SK-N-SH (cell line): ENCODE measurements around the gene CAMKMT. TPM values are rescaled to one million over a fixed set of nuclear protein-coding genes. Genes with fewer than 3 reads are reported as not detected.

Experiments
- CTCF ChIA-PET: fragments of 300-600, 350-600 bp; formaldehyde crosslinking; extraction: SDS; loops from one replicate; lab custom pipeline; 2021; lab: Yijun Ruan, JAX
- POLR2A ChIA-PET: fragments of 350-600 bp; sonication (Branson Sonifier 250); formaldehyde crosslinking; extraction: SDS; loops from one replicate; lab custom pipeline; 2020; ENCODE audit warnings: antibody characterized with exemption, inconsistent platforms; lab: Yijun Ruan, JAX
- DNase-seq: peaks from one replicate; pipeline ENCODE4 v3.0.0; 2012
- H2AFZ ChIP-seq: fragments of 200-600 bp; sonication (generic); 2 replicates; pipeline ENCODE4 v1.8.1; 2016; ENCODE audit warnings: antibody characterized with exemption, mild to moderate bottlenecking, low read depth
- H3F3A ChIP-seq: fragments of 200-600 bp; sonication (generic); replicated peaks from 2 replicates; pipeline ENCODE3; 2016; ENCODE audit warnings: antibody characterized with exemption, mild to moderate bottlenecking; ENCODE audit not compliant: insufficient read depth
- H3K27ac ChIP-seq, 2 experiments: fragments of 200-500 bp in 1 of 2; fragments of 200-600 bp in 1 of 2; sonication (Bioruptor generic) in 1 of 2; sonication (generic), shearing (Covaris generic) in 1 of 2; 2 replicates each; pipeline versions ENCODE4 v1.5.1 to v1.6.1; 2014 to 2016; ENCODE audit warnings: low read depth in 2 of 2, inconsistent platforms in 1 of 2, low read length in 1 of 2, mild to moderate bottlenecking in 1 of 2, mixed read lengths in 1 of 2
- H3K27me3 ChIP-seq: fragments of 200-600 bp; sonication (generic), shearing (Covaris generic); 2 replicates; pipeline ENCODE4 v1.6.1; 2016; ENCODE audit warnings: mixed run types; ENCODE audit not compliant: insufficient read depth
- H3K36me3 ChIP-seq, 2 experiments: fragments of 200-500 bp in 1 of 2; fragments of 200-600 bp in 1 of 2; sonication (Bioruptor generic) in 1 of 2; sonication (generic) in 1 of 2; replicated peaks in 1 of 2; 2 replicates each; pipeline versions ENCODE3 to v1.5.1; 2014 to 2016; ENCODE audit warnings: low read length in 1 of 2, mild to moderate bottlenecking in 1 of 2; ENCODE audit not compliant: insufficient read depth in 2 of 2, control insufficient read depth in 1 of 2
- H3K4me1 ChIP-seq, 2 experiments: fragments of 200-500 bp in 1 of 2; fragments of 200-600 bp in 1 of 2; sonication (Bioruptor generic) in 1 of 2; sonication (generic), shearing (Covaris generic) in 1 of 2; 2 replicates each; pipeline versions ENCODE4 v1.5.1 to v1.6.1; 2014 to 2016; ENCODE audit warnings: low read depth in 1 of 2, low read length in 1 of 2, mixed run types in 1 of 2; ENCODE audit not compliant: insufficient read depth in 2 of 2, control insufficient read depth in 1 of 2
- H3K4me2 ChIP-seq: fragments of 200-600 bp; sonication (generic), shearing (Covaris generic); 2 replicates; pipeline ENCODE4 v1.6.1; 2017; ENCODE audit warnings: mixed run types
- H3K4me3 ChIP-seq, 2 experiments: fragments of 200-500 bp in 1 of 2; fragments of 200-600 bp in 1 of 2; sonication (Bioruptor generic) in 1 of 2; sonication (generic), shearing (Covaris generic) in 1 of 2; 2 replicates each; pipeline versions ENCODE4 v1.5.1 to v1.8.1; 2014 to 2016; ENCODE audit warnings: low read depth in 2 of 2, inconsistent platforms in 1 of 2, low read length in 1 of 2, mild to moderate bottlenecking in 1 of 2, mixed read lengths in 1 of 2, moderate library complexity in 1 of 2
- H3K79me2 ChIP-seq: fragments of 200-600 bp; sonication (generic); 2 replicates; pipeline ENCODE4 v1.8.1; 2017; ENCODE audit warnings: mild to moderate bottlenecking; ENCODE audit not compliant: insufficient read depth
- H3K9ac ChIP-seq: fragments of 200-600 bp; sonication (generic); 2 replicates; pipeline ENCODE4 v1.6.1; 2017; ENCODE audit warnings: mixed run types
- H3K9me2 ChIP-seq: fragments of 200-600 bp; sonication (generic); 2 replicates; pipeline ENCODE4 v1.6.1; 2017; ENCODE audit warnings: mixed run types
- H3K9me3 ChIP-seq: fragments of 200-600 bp; sonication (generic); 2 replicates; pipeline ENCODE4 v1.6.1; 2017; ENCODE audit warnings: mixed run types, mild to moderate bottlenecking, moderate library complexity
- H4K20me1 ChIP-seq: fragments of 200-600 bp; sonication (generic); 2 replicates; pipeline ENCODE4 v1.6.1; 2017; ENCODE audit warnings: mild to moderate bottlenecking, mixed run types; ENCODE audit not compliant: insufficient read depth
- ELF1 ChIP-seq: IDR thresholded peaks from 2 replicates; pipeline ENCODE4 v1.4.0; 2012
- FOXM1 ChIP-seq: IDR thresholded peaks from 2 replicates; pipeline ENCODE4 v1.4.0; 2012; ENCODE audit warnings: low read depth, mild to moderate bottlenecking
- GATA2 ChIP-seq: sonication (generic); formaldehyde crosslinking; IDR thresholded peaks from 2 replicates; pipeline ENCODE4 v1.5.0; 2020; ENCODE audit warnings: mild to moderate bottlenecking, missing genetic modification reagents
- MEF2A ChIP-seq: IDR thresholded peaks from 2 replicates; pipeline ENCODE4 v1.4.0; 2012; ENCODE audit warnings: low read depth, borderline replicate concordance
- MXI1 ChIP-seq: IDR thresholded peaks from 2 replicates; pipeline ENCODE4 v1.6.1; 2012; ENCODE audit warnings: mild to moderate bottlenecking, low read depth, low read length, improper control_type of control experiment
- RCOR1 ChIP-seq: fragments of 150-350 bp; IDR thresholded peaks from 2 replicates; pipeline ENCODE4 v1.6.1; 2017; ENCODE audit warnings: antibody characterized with exemption, low read length
- SIN3A ChIP-seq: IDR thresholded peaks from 2 replicates; pipeline ENCODE4 v1.6.1; 2012; ENCODE audit warnings: low read depth, mild to moderate bottlenecking, low read length, moderate library complexity, borderline replicate concordance
- TCF12 ChIP-seq: IDR thresholded peaks from 2 replicates; pipeline ENCODE4 v1.4.0; 2012
- WGBS: methylation state at CpG from one replicate; pipeline ENCODE4 v1.1.6; 2017; ENCODE audit warnings: low lambda C conversion rate; 5-methylcytosine and 5-hydroxymethylcytosine counted together
- polyA plus RNA-seq, 3 experiments: library from polyadenylated mRNA; depleted of rRNA; stranded (reverse); fragments of >200 nt; gene quantifications; 2 replicates each; pipeline ENCODE4 v1.2.3, GENCODE V29; 2012
- TF ChIP-seq, protein P1 (sequence below): fragments of 200-600 bp; sonication (generic); IDR thresholded peaks from 2 replicates; pipeline ENCODE4 v1.6.1; 2017; ENCODE audit warnings: antibody characterized with exemption, mild to moderate bottlenecking, moderate library complexity
- TF ChIP-seq, protein P2 (sequence below): IDR thresholded peaks from 2 replicates; pipeline ENCODE4 v1.4.0; 2012; ENCODE audit warnings: low read depth, borderline replicate concordance
- TF ChIP-seq, protein P3 (sequence below): IDR thresholded peaks from 2 replicates; pipeline ENCODE4 v1.4.0; 2012; ENCODE audit warnings: low read depth
- TF ChIP-seq, protein P4 (sequence below): IDR thresholded peaks from 2 replicates; pipeline ENCODE4; 2012

The CAMKMT gene
- polyA plus RNA-seq, 1 of the 3 experiments (the other 2 are of a cell fraction) = 5.9 TPM

DNA sequence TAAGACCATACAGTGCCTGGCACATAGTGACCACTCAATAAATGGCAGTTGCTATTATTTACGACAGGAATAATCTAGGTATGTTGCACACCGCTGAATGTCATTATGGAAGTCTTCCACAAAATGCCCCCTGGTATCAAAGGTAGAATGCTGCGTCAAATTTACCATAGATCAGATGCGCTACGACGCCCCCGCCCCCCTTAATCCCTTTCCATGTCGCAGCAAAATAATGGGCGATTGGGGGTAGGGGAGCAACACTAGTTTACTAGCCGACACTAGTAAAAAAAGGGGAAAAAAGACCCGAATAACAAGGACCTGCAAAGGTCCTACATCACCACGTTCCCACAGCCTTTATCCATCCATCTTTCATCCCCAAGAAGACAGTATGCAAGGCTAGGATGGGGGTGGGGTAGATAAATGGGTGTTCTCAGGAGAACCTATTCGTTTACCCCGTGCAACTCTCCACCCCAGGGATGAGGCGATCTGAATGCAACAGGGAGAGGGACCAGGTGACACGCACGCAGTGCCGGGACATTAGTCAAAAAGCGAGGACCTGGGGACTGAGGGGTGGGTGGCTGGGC, 908 bp upstream of the CAMKMT start:
- Histone ChIP-seq H3K9me2 (no peaks in the 10 kb centered on the region), H3K27ac (peak overlapping the region; percentile 95 to 99), H3K27me3 (no peaks in the 10 kb centered on the region), H3K9ac (peak overlapping the region; percentile 80), H3K4me2 (peak overlapping the region; percentile 87), H4K20me1 (peaks cover 3% of the 10 kb centered on the region; the same call in 1 of the 2 replicates), H3K4me1 (peaks cover 9 to 10% of the 10 kb centered on the region in 2 experiments; a peak in 2 of 4 replicates), H3K79me2 (peaks cover 27% of the 10 kb centered on the region), H3K9me3 (no peaks in the 10 kb centered on the region), H3K4me3 (peak overlapping the region; percentile 89 to 91), H2AFZ (peak overlapping the region; percentile 97), H3F3A (peaks cover 22% of the 10 kb centered on the region), H3K36me3 (peaks cover 0 to 4% of the 10 kb centered on the region in 2 experiments)
- no peak for DNase-seq
- WGBS = 3% methylated on average over 19 of the region's 19 CpGs
- ChIA-PET CTCF (interaction anchor here (0.7 to 4.3 kb wide), 16 partner anchors 9 to 621 kb away, joined by 3 to 22 read pairs (median 5); no protein-coding TSS in a partner anchor), POLR2A (interaction anchor here (0.7 to 1.2 kb wide), 6 partner anchors 10 to 694 kb away, joined by 3 to 4 read pairs (median 4); no protein-coding TSS in a partner anchor)
- TF ChIP-seq SIN3A (no peak), GATA2 (CRISPR knock-in tag) (peak; percentile 46), ELF1 (no peak), TCF12 (no peak), FOXM1 (no peak)

DNA sequence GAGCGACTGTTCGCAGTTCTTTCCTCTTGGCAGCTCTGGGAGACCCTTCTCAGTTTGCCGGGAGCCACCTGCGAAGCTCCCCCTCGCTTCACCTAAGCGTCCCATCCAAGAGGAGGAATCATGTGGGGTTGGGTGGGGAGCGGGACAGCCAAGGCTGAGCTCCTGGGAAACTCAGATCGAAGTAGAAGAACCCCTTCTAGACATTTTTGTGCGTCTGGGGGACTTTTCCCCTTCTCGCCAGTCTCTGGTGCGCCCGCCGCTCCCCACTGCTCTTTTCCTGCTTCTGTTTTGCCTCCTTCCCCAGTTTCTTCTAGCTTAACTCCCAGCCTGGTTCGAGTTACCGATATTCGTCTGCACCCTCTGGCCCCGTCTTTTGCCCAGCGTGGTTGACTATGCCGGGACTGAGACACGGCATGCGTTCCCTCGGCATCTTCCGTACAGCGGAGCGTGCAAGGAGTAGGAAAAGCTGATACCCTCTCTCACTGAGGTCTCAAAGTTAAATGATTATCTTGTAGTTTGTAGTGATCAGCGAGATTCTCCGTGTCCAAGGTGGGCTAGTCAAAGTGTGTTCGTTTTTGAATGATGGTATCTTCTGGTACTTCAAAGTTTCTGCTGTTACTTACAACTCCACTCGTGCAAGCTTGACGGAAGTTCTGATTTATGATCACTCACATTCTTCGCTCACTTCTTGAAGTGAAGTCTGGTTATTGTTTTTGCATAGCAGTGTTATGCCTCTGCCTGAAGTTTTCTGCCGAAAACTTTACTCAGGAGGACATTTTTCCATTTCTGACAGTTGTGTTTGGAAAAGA, 664 bp downstream of the CAMKMT start:
- under 1% methylated on average over 32 of the region's 32 CpGs for WGBS
- DNase-seq = peak; percentile 49
- TF ChIP-seq RCOR1 (peak; percentile 9; the same call in 1 of the 2 replicates), SIN3A (0 out of 2 replicates have a peak, but pooled peaks have one; percentile 20), MEF2A (no peak), MXI1 (peak; percentile 95)
- TF ChIP-seq, protein P1, sequence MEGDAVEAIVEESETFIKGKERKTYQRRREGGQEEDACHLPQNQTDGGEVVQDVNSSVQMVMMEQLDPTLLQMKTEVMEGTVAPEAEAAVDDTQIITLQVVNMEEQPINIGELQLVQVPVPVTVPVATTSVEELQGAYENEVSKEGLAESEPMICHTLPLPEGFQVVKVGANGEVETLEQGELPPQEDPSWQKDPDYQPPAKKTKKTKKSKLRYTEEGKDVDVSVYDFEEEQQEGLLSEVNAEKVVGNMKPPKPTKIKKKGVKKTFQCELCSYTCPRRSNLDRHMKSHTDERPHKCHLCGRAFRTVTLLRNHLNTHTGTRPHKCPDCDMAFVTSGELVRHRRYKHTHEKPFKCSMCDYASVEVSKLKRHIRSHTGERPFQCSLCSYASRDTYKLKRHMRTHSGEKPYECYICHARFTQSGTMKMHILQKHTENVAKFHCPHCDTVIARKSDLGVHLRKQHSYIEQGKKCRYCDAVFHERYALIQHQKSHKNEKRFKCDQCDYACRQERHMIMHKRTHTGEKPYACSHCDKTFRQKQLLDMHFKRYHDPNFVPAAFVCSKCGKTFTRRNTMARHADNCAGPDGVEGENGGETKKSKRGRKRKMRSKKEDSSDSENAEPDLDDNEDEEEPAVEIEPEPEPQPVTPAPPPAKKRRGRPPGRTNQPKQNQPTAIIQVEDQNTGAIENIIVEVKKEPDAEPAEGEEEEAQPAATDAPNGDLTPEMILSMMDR = 0 out of 2 replicates have a peak, but pooled peaks have one; percentile 0
- TF ChIP-seq, protein P2, sequence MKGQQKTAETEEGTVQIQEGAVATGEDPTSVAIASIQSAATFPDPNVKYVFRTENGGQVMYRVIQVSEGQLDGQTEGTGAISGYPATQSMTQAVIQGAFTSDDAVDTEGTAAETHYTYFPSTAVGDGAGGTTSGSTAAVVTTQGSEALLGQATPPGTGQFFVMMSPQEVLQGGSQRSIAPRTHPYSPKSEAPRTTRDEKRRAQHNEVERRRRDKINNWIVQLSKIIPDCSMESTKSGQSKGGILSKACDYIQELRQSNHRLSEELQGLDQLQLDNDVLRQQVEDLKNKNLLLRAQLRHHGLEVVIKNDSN = no peak
- TF ChIP-seq, protein P3, sequence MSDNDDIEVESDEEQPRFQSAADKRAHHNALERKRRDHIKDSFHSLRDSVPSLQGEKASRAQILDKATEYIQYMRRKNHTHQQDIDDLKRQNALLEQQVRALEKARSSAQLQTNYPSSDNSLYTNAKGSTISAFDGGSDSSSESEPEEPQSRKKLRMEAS = peak; percentile 63; the same call in 1 of the 2 replicates
- TF ChIP-seq, protein P4, sequence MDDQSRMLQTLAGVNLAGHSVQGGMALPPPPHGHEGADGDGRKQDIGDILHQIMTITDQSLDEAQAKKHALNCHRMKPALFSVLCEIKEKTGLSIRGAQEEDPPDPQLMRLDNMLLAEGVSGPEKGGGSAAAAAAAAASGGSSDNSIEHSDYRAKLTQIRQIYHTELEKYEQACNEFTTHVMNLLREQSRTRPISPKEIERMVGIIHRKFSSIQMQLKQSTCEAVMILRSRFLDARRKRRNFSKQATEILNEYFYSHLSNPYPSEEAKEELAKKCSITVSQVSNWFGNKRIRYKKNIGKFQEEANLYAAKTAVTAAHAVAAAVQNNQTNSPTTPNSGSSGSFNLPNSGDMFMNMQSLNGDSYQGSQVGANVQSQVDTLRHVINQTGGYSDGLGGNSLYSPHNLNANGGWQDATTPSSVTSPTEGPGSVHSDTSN = peak; percentile 55; the same call in 1 of the 2 replicates
- CTCF ChIA-PET = interaction anchor here (0.9 to 4.3 kb wide), 15 partner anchors 8 to 619 kb away, joined by 3 to 22 read pairs (median 8); no protein-coding TSS in a partner anchor
- H3K36me3 ChIP-seq = peaks cover 0 to 4% of the 10 kb centered on the region in 2 experiments
- peaks cover 22% of the 10 kb centered on the region for H3F3A ChIP-seq
- H3K27me3 ChIP-seq = no peaks in the 10 kb centered on the region
- peaks cover 3% of the 10 kb centered on the region; the same call in 1 of the 2 replicates for H4K20me1 ChIP-seq
- H3K9me3 ChIP-seq = no peaks in the 10 kb centered on the region
- POLR2A ChIA-PET = interaction anchor here (1.2 to 1.4 kb wide), 3 partner anchors 10 to 693 kb away, joined by 3 to 4 read pairs (median 3); no protein-coding TSS in a partner anchor
- H3K4me3 ChIP-seq = peak overlapping the region; percentile 89 to 91
- H2AFZ ChIP-seq = peak overlapping the region; percentile 97
- peak overlapping the region; percentile 87 for H3K4me2 ChIP-seq
- no peaks in the 10 kb centered on the region for H3K9me2 ChIP-seq
- H3K4me1 ChIP-seq = peaks cover 9 to 10% of the 10 kb centered on the region in 2 experiments; a peak in 2 of 4 replicates
- peaks cover 25% of the 10 kb centered on the region for H3K79me2 ChIP-seq
- H3K27ac ChIP-seq = peak overlapping the region; percentile 95 to 99; a peak in 3 of 4 replicates
- H3K9ac ChIP-seq = peak overlapping the region; percentile 80
